H1 (cell line): ENCODE measurements around the gene ANKRD6. TPM values are rescaled to one million over a fixed set of nuclear protein-coding genes. Genes with fewer than 3 reads are reported as not detected.

Experiments
- CHD7 ChIP-seq: fragments of 300-600 bp; sonication (generic); IDR thresholded peaks from 2 replicates; pipeline ENCODE4 v1.7.1; 2012; ENCODE audit warnings: low read length, moderate library complexity, mild to moderate bottlenecking, inconsistent platforms; ENCODE audit not compliant: insufficient replicate concordance
- KDM5A ChIP-seq: fragments of 200-600 bp; IDR thresholded peaks from 2 replicates; pipeline ENCODE4 v1.7.1; 2012; ENCODE audit warnings: mild to moderate bottlenecking, low read length, inconsistent platforms, mixed read lengths
- POU5F1 ChIP-seq: IDR thresholded peaks from 2 replicates; pipeline ENCODE4 v1.6.1; 2011; ENCODE audit warnings: low read depth, mild to moderate bottlenecking, low read length, moderate library complexity
- SRF ChIP-seq: IDR thresholded peaks from 2 replicates; pipeline ENCODE4 v1.6.1; 2011; ENCODE audit warnings: mild to moderate bottlenecking, low read depth, low read length, moderate library complexity
- polyA plus RNA-seq, 7 experiments: library from polyadenylated mRNA; depleted of rRNA in 3 of 7; stranded (reverse) in 5 of 7; unstranded in 2 of 7; fragments of >200 nt in 5 of 7; fragments of 200-250 nt in 2 of 7; gene quantifications; 1 replicate in 5 of 7; 2 replicates in 1 of 7; 4 replicates in 1 of 7; pipeline versions ENCODE4 v1.2.1 to v1.2.3, GENCODE V29; 2011 to 2013; ENCODE audit warnings: missing spikeins in 2 of 7, mixed read lengths in 2 of 7
- total RNA-seq: library from RNA; stranded (reverse); fragmentation: NEBNext Ultra II Directional; extraction: Animal tissue kit (Norgen Biotek cat#: 25700); gene quantifications from 2 replicates; pipeline ENCODE4 v1.2.1, GENCODE V29; 2021

ANKRD6 gene
- total and polyA plus RNA-seq, 2 of the 8 experiments (the other 6 are each of a cell fraction or from before 2014, with no cell fraction given), result 5.9 to 12.8 TPM

GRCh38 chr6:89580997-89581666 lies 148.2 kb downstream of the ANKRD6 start (continued):
- TF ChIP-seq CHD7 (no peak), SRF (no peak), POU5F1 (no peak), KDM5A (no peak)
